ENCODE measurements around the gene C1QBP. TPM values are rescaled to one million over a fixed set of nuclear protein-coding genes. Genes with fewer than 3 reads are reported as not detected.

Gene C1QBP
- total RNA-seq, 6 experiments from 2014 or later: 222 to 267 (median 235) TPM

- Mint-ChIP-seq H3K36me3 (ENCODE audit: low read depth) (peaks cover 6% of the 10 kb centered on the region), H3K27me3 (ENCODE audit: insufficient read depth) (peaks cover 3% of the 10 kb centered on the region; the same call in 1 of the 2 replicates), H3K27ac (peak overlapping the region; percentile 68), H3K4me1 (ENCODE audit: low read depth) (peaks cover 37% of the 10 kb centered on the region), H3K4me3 (peak overlapping the region; percentile 95), H3K9me3 (no peaks in the 10 kb centered on the region)
- DNase-seq: no peak
- no peak for TF ChIP-seq CTCF (IDR thresholded peaks at IDR 0.05)
Measured at GRCh38 chr17:5467416-5467815, 28.5 kb upstream of the C1QBP start.

GRCh38 chr17:5466295-5466694 lies 27.3 kb upstream of the C1QBP start:
- Mint-ChIP-seq H3K27ac (no peak overlapping the region), H3K4me3 (peak overlapping the region; percentile 95), H3K4me1 (ENCODE audit: low read depth) (peaks cover 33% of the 10 kb centered on the region), H3K9me3 (no peaks in the 10 kb centered on the region), H3K36me3 (ENCODE audit: low read depth) (peaks cover 6% of the 10 kb centered on the region), H3K27me3 (ENCODE audit: insufficient read depth) (peaks cover 3% of the 10 kb centered on the region; the same call in 1 of the 2 replicates)
- DNase-seq: no peak
- no peak for TF ChIP-seq CTCF (IDR thresholded peaks at IDR 0.05)

GRCh38 chr17:5464717-5465507 lies 26.0 kb upstream of the C1QBP start:
- Mint-ChIP-seq H3K27ac (no peak overlapping the region; the same call in 1 of the 2 replicates), H3K9me3 (no peaks in the 10 kb centered on the region), H3K4me1 (ENCODE audit: low read depth) (peaks cover 33% of the 10 kb centered on the region), H3K27me3 (ENCODE audit: insufficient read depth) (peaks cover 5% of the 10 kb centered on the region), H3K4me3 (no peak overlapping the region), H3K36me3 (ENCODE audit: low read depth) (peaks cover 9% of the 10 kb centered on the region; the same call in 1 of the 2 replicates)
- no peak for DNase-seq
- TF ChIP-seq CTCF (IDR thresholded peaks at IDR 0.05): no peak

GRCh38 chr17:5446786-5447185 lies 7.8 kb upstream of the C1QBP start:
- TF ChIP-seq CTCF (IDR thresholded peaks at IDR 0.05): no peak
- no peaks in the 10 kb centered on the region for H3K9me3 Mint-ChIP-seq
- H3K27me3 Mint-ChIP-seq (ENCODE audit: insufficient read depth): no peaks in the 10 kb centered on the region
- H3K4me3 Mint-ChIP-seq: no peak overlapping the region
- peaks cover 41% of the 10 kb centered on the region for H3K36me3 Mint-ChIP-seq (ENCODE audit: low read depth)
- H3K27ac Mint-ChIP-seq: no peak overlapping the region
- peaks cover 6% of the 10 kb centered on the region; the same call in 1 of the 2 replicates for H3K4me1 Mint-ChIP-seq (ENCODE audit: low read depth)
- DNase-seq: no peak

GRCh38 chr17:5444209-5444608 lies 5.3 kb upstream of the C1QBP start:
- Mint-ChIP-seq H3K9me3 (no peaks in the 10 kb centered on the region), H3K27me3 (ENCODE audit: insufficient read depth) (no peaks in the 10 kb centered on the region), H3K4me3 (no peak overlapping the region), H3K27ac (no peak overlapping the region), H3K4me1 (ENCODE audit: low read depth) (peaks cover 13% of the 10 kb centered on the region), H3K36me3 (ENCODE audit: low read depth) (peaks cover 29% of the 10 kb centered on the region)
- no peak for TF ChIP-seq CTCF (IDR thresholded peaks at IDR 0.05)
- DNase-seq: no peak
